Mesodermal cell (in vitro differentiated cells): ENCODE measurements around the gene SGSM2.

Source experiments
- H3K27ac ChIP-seq: 2 replicates; pipeline ENCODE4 v1.7.0; 2013; ENCODE audit warnings: mild to moderate bottlenecking, low read depth, low read length, moderate library complexity; ENCODE audit not compliant: severe bottlenecking
- H3K36me3 ChIP-seq: 2 replicates; pipeline ENCODE4 v1.7.1; 2013; ENCODE audit warnings: mild to moderate bottlenecking, low read length, moderate library complexity; ENCODE audit not compliant: control insufficient read depth, insufficient read depth
- H3K4me1 ChIP-seq: one replicate; pipeline ENCODE4 v1.7.1; 2013; ENCODE audit warnings: mild to moderate bottlenecking, low read length; ENCODE audit not compliant: insufficient read depth, control insufficient read depth, poor library complexity, severe bottlenecking
- H3K4me3 ChIP-seq: 2 replicates; pipeline ENCODE4 v1.7.0; 2013; ENCODE audit warnings: low read length, control low read depth, mild to moderate bottlenecking; ENCODE audit not compliant: insufficient read depth, poor library complexity, severe bottlenecking; ENCODE audit errors: extremely low read depth
- H3K9me3 ChIP-seq: 2 replicates; pipeline ENCODE4 v1.7.1; 2013; ENCODE audit warnings: mild to moderate bottlenecking, low read length, moderate library complexity; ENCODE audit not compliant: control insufficient read depth
- WGBS, 2 experiments: methylation state at CpG; one replicate each; pipeline ENCODE4 v1.1.5; 2013; ENCODE audit warnings: missing lambda C conversion rate in 2 of 2; ENCODE audit not compliant: insufficient coverage in 2 of 2; 5-methylcytosine and 5-hydroxymethylcytosine counted together

Gene SGSM2

DNA sequence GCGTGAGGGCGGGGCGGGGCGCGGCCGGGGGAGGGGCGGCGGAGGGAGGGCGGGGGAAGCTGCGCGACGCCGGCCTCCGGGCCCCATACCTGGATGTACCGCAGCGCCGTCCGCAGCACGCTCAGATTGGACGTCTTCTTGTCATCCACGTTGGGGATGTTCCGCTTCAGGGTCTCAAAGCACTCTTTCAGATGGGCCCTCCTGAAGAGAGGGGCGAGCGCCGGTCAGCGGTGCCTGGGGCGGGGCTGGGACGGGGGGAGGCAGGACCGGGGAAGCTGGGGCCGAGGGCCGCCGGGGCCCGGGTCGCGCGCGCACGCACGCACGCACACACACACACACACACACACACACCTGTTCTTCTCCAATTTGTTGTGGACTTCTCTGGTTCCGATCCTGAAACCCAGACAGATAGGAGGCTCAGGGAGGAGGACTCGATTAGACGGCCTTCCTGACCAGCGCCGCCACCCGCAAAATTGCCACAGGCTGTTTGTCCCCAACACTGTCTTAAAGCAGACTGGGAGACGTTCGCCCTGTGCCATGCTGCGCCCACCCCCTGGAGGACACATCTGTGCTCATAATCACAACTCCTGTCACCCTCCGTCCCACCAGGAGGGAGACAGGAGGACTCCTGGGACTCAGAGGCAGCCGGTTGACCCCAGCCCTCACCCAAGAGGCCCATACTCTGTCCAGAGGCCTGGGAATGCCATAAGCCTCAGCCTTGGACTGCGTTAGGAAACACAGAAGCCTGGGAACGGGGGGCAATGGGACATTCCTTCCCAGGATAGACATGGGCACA, 56.9 kb downstream of the SGSM2 start:
- peaks cover 51% of the 10 kb centered on the region for H3K4me1 ChIP-seq
- WGBS, 2 experiments = 31 to 54% methylated on average over 21 to 37 of the region's 53 CpGs
- H3K4me3 ChIP-seq = peak overlapping the region; percentile 16
- peak overlapping the region; percentile 99 for H3K27ac ChIP-seq
- H3K9me3 ChIP-seq = no peaks in the 10 kb centered on the region
- H3K36me3 ChIP-seq = peaks cover 4% of the 10 kb centered on the region

DNA sequence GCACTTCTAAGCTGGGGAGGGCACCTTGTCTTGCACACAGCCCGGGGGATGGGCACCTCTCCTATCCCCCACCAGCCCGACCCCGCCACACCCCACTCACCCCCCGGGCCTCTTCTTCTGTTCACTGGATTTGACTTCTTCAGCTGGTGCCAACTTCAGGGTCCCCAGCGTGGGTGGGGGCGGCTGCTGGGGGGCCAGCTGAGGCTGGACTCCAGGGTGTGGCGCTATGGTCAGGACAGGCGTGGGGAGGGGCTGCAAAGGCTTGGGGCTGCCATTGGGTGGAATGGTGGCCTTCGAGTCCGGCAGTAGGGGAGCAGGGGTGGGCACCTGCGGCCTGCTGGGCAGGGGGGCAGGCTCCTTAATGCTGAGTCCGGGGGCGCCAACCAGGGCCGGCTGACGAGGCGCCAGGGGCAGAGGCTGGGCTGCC, 57.5 kb downstream of the SGSM2 start:
- H3K4me3 ChIP-seq = no peak overlapping the region
- 92 to 96% methylated on average over 7 to 9 of the region's 16 CpGs for WGBS, 2 experiments
- H3K9me3 ChIP-seq = no peaks in the 10 kb centered on the region
- H3K27ac ChIP-seq = no peak overlapping the region
- H3K4me1 ChIP-seq = peaks cover 51% of the 10 kb centered on the region
- no peaks in the 10 kb centered on the region for H3K36me3 ChIP-seq

DNA sequence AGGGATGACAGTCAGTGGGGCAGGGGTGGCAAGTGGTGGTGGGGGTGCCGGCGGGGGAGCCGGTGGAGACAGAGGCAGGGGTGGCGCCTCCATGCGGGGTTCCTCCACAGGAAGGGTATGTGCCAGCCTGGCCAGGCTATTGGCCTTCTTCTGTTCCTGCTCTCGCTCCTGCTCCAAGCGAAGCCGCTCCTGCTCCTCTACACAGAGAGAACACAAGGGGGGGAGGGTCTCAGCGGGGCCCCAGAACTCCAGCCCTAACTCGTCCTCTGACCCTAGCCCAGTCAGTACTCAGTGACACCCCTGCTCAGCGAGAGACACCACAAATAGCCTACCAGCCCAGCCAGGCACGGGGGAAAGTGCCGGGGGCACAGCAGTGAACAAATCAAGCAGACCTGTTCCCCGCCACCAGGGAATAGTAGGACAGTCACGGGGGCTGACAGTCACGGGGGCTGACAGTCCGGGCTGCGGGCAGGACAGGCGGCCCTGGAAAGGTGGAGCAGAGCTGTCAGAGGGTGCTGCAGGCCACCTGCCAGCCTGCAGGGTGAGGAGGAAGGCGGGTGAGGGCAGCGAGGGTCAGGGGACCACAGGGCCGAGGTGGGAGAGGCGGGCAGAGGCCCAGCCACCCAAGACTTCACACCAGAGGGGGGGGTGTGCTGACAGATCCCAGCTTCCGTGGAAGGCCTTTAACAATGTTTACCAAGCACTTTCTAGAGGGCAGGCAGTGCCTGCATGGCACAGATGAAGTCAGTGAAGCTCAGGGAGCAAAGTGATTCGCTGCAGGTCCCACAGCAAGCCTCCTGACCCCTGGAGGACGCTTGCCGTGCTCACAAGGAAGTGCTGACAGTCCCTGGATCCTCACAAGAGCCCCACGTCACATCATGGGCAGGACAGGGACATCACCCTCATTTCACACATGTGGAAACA, 58.2 kb downstream of the SGSM2 start:
- peak overlapping the region; percentile 24 for H3K4me3 ChIP-seq
- peaks cover 44% of the 10 kb centered on the region for H3K4me1 ChIP-seq
- H3K9me3 ChIP-seq = no peaks in the 10 kb centered on the region
- 79 to 87% methylated on average over 18 to 24 of the region's 28 CpGs for WGBS, 2 experiments
- H3K36me3 ChIP-seq = no peaks in the 10 kb centered on the region
- peak overlapping the region; percentile 99 for H3K27ac ChIP-seq

DNA sequence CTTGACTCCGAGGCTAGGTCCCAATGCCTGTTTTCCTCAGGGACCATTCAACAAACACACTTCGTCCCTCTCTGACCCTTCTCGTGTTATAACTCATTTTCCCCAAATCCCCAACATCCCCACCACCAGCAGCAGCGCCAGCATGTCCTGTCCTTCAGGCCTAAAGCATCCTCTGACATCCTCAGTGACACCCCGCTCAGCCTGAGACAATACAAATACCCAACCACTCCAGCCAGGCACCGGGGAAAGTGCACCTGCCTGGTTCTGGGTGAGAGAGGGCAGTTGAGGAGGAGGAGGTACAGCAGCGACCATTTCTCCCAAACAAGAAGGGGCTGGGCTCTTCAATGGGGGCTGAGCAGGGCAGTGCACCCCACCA, 58.9 kb downstream of the SGSM2 start:
- H3K4me3 ChIP-seq = peak overlapping the region; percentile 24
- 53 to 68% methylated on average over 3 to 7 of the region's 7 CpGs for WGBS, 2 experiments

DNA sequence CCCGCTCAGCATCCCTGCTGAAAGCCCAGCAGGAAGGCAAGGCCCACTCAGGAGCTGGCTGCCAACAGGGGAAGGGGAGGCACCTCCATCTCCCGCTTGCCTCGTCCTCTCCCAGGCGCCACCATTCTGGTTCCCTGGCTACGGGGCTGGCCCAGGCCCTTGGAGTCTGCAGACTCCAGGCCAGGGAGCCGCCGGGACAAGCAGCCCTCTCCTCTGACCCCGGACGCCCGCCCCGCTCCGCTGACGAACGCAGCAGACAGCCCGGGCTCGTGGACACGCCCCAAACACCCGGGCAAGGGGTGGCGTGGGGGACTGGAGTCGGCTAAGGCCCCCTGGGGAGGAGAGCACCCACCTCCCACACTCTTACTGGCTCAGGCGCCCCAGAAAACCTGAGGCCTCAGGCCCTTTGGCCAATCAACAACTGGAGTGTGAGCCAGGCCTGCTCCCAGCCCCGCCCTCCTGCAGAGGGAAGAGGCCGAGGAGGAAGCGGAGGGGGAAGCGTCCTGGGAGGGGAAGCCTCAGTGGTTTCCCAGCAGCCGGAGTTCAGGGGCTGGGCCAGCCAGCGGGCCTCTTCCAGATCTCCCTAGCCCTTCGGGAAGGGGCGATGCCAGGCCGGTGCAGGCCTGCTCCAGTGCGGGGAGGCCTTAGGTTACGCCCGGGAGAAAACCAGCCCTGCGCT, 59.4 kb downstream of the SGSM2 start:
- peaks cover 44% of the 10 kb centered on the region for H3K4me1 ChIP-seq
- WGBS, 2 experiments = 7 to 8% methylated on average over 19 to 30 of the region's 34 CpGs

More for the DNA sequence above, 58.9 kb downstream of the SGSM2 start:
- H3K27ac ChIP-seq = peak overlapping the region; percentile 99
- peaks cover 44% of the 10 kb centered on the region for H3K4me1 ChIP-seq
- H3K36me3 ChIP-seq = no peaks in the 10 kb centered on the region
- no peaks in the 10 kb centered on the region for H3K9me3 ChIP-seq

DNA sequence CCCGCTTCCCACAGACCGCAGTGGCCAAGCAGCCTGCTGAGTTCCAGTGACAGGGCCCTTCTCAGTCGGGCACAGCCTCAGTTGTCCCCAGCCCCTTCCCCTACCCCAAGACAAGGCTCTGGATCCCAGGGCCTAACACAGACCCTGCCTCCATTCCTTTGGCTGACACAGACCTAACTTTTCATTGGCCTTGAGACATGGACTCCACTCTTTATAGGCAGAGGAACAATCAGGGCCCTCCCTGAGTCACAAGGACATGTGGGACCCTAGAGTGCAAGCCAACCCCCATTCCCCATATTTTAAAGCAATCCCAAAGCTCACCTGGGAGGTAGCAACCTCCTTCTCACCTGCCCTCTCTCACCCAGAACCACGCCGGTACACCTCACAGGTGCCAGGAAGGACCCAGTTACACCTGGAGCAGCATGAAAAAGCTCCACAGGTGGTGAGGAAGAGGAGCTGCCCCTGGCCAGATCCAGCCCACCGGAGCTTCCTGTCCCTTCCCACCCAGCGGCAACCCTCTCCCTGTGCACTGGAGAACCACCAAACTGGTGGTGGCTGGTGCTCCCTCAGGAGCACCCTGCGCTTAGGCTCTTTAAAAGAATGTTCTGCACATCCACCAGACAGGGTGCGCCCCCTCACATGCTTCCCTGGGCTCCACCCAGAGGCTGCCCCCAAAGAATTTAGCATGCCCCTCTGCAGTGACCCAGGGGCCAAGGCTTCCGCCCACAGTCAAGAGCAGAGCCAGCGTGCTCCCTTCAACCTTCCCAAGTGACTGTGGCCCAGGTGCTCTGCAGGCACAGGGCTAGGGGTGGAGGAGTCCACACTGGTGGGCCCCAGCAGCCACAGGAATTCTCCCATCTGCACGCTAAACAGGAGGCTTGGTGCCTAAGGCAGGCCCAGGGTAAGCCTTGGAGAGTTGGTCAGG, 60.2 kb downstream of the SGSM2 start:
- peak overlapping the region; percentile 99 for H3K27ac ChIP-seq
- peaks cover 42% of the 10 kb centered on the region for H3K4me1 ChIP-seq
- no peaks in the 10 kb centered on the region for H3K36me3 ChIP-seq
- peak overlapping the region; percentile 11 for H3K4me3 ChIP-seq
- no peaks in the 10 kb centered on the region for H3K9me3 ChIP-seq
- 77 to 79% methylated on average over 10 to 11 of the region's 12 CpGs for WGBS, 2 experiments

More for the DNA sequence above, 59.4 kb downstream of the SGSM2 start:
- H3K36me3 ChIP-seq = no peaks in the 10 kb centered on the region
- H3K27ac ChIP-seq = peak overlapping the region; percentile 99
- no peaks in the 10 kb centered on the region for H3K9me3 ChIP-seq
- peak overlapping the region; percentile 24 for H3K4me3 ChIP-seq

DNA sequence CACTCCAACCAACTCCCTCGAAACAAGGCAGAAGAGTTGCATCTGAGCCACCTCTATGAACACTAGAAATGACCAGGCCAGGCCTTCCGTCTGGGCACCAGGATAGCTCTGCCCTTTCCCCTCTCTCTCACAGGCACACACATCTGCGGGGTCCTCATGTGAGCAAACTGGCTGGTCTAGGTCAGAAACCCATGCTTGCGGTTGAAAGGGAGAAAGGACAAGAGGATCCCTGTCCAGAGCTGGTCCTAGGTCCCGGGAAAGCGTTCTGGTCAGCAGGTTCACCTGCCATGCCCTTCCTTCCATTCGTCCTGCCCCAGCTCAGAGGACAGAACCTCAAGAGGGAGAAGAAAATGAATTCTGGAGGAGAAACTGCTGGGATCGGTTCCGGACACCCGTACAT, 60.9 kb downstream of the SGSM2 start:
- Histone ChIP-seq H3K9me3 (no peaks in the 10 kb centered on the region), H3K4me3 (no peak overlapping the region), H3K27ac (peak overlapping the region; percentile 99), H3K4me1 (peaks cover 46% of the 10 kb centered on the region), H3K36me3 (no peaks in the 10 kb centered on the region)
- 82 to 87% methylated on average over 8 to 9 of the region's 10 CpGs for WGBS, 2 experiments

DNA sequence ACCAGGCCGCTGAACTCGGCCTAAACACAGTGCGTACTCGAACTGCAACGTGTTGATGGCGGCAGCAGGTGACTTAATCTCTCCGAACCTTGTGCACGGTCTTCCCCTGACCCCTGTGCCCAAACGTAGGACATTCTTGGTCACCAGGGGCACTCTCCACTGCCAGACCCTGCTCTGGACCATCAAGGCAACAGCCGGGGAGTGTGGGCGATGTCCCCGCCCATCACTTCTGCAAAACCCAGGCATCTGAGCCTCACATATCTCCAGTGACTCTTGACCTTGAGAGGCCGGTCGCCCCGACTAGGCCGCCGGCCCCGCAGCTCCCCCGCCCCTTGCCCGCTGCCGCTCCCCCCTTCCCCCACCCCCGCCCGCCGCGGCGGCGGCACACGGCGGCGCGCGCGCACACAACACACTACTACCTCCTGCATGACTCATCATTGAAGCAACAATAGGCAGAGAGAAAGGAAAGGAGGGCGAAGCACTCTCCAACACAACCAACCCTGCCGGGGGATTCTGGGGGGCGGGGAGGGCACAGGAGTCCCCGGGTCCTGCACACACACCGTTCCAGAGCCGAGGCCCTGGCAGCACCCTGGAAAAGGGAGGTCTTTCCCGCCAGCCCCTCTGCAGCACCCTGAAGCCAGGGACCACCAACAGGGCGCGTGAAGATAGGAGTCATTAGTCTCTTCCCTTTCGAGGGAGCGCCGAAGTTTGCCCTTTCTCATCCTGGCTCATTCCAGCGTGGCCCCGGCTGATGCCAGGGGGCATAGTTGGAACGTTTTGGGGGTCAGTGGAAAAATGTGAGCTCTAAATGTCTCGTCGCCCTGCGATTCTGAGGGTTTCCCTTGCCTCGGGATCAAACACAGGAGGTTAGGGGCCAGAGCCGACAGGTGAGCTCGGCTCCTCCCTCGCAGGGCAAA, 61.6 kb downstream of the SGSM2 start:
- Histone ChIP-seq H3K27ac (peak overlapping the region; percentile 99), H3K4me3 (peak overlapping the region; percentile 87), H3K36me3 (no peaks in the 10 kb centered on the region), H3K4me1 (peaks cover 46% of the 10 kb centered on the region), H3K9me3 (no peaks in the 10 kb centered on the region)
- WGBS, 2 experiments = 13 to 15% methylated on average over 29 to 30 of the region's 55 CpGs
